CD4-positive, alpha-beta T cell treated with Interleukin-10 for 1 hour (primary cell): Measurements from ENCODE around the gene C1orf232.

Experiments used
- DNase-seq: peaks from one replicate; pipeline ENCODE4 v3.0.0-alpha.2; 2020

The C1orf232 gene

GRCh38 chr1:26122988-26123973 lies 45.5 kb downstream of the C1orf232 start:
- peak; percentile 38 for DNase-seq

DNA sequence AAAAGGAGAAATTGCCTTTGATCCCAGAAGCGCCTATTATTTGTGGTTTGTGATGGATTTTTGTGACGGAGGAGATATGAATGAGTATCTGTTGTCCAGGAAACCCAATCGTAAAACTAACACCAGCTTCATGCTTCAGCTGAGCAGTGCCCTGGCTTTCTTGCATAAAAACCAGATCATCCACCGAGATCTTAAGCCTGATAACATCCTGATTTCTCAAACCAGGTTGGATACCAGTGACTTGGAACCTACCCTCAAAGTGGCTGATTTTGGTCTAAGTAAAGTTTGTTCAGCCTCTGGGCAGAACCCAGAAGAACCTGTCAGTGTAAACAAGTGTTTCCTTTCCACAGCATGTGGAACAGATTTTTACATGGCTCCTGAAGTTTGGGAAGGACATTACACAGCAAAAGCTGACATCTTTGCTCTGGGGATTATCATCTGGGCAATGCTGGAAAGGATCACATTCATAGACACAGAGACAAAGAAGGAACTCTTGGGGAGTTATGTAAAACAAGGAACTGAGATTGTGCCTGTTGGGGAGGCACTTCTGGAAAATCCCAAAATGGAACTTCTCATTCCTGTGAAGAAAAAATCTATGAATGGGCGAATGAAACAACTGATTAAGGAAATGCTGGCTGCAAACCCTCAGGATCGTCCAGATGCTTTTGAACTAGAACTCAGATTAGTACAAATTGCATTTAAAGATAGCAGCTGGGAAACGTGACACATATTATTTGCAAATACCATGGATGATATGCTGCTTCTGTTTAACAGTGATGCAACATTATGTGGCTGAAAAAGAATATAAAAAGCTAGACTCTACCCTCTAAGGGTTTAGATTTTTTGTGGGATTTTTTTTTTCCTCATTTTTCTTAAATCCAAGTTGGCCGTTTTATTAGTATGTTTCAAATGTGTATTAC lies 46.6 kb downstream of the C1orf232 start:
- DNase-seq = no peak

DNA sequence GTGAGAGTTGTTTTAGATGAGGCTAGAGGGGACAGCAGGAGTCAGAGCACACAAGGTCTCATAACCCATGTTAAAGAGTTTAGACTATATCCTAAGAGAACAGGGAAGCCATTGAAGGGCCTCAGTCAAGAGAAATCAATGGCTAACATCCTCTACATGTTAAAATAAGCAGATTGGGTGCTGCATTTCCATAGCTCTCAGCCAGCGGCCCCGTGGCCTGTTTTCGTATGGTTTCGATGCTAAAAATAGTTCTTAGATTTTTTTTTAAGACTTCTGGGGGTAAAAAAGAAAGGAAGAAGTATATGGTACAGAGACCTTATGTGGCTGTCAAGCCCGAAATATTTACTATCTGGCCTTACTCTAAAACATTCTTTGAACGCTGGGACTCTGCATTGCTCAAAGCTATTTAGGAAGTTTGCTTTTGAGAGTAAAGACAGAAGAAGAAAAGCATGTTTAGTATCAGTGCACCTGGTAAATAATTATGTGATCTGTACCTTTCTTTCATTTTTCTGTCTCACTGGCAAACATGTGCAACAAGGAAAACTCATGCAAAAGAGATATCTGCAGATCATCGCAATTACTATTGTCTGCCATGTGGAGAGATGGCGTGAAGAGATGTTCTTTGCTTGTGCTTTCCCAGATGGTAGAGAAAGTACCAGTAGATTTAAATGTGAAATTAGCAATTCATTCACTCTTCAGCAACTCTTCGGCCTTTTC lies 48.7 kb downstream of the C1orf232 start:
- DNase-seq = no peak

DNA sequence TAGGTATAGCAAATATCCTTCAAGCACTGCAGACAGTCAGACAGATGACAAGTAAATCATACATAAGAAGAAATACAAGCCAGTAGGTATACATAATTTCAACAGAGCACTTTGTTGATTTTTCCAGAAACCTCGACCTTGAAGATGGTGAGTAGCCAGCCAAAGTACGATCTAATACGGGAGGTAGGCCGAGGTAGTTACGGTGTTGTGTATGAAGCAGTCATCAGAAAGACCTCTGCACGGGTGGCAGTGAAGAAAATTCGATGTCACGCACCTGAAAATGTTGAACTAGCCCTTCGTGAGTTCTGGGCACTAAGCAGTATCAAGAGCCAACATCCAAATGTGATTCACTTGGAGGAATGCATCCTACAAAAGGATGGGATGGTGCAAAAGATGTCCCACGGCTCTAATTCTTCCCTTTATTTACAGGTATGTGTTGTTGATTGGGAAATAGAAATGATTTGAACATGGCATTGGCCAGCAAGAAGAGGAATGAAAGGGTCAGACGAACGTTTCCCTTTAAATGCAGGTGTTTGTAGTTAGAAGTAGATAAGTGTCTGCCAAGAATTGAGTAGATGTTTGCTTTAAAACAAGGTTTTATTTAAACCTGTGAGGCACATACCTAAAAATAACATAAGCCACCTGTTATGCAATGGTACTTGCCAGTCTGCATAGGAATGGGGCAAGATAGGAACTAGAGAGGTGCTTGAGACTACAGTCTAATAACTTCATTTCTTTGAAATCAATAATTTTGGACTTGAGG lies 54.4 kb downstream of the C1orf232 start:
- DNase-seq = no peak
